NAMALWA (cell line): ENCODE data around the gene ESYT2.

Experiments
- DNase-seq: peaks from one replicate; pipeline ENCODE4 v3.0.0-alpha.2; 2015; ENCODE audit warnings: low spot score

Gene ESYT2

DNA sequence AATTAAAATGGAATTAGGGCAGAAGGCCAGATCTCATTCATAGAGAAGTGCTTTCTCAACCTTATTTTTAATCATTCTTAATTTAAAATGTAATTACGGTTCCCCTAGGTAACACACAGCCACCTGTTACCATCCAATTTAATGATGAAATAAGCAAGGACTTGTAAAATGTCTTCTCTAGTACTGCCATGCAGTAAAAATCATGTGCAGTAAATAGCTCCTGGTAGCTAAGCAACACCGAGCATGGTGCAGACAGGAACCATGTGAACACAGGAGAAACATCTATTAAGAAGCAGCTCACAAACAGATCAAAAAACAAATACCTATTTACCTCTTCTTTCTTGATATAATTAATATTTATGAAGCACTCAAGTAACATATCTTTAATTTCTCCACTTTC, 139.8 kb downstream of the ESYT2 start:
- DNase-seq: no peak

- no peak for DNase-seq
Measured at GRCh38 chr7:158687406-158687805, 141.9 kb downstream of the ESYT2 start.

DNA sequence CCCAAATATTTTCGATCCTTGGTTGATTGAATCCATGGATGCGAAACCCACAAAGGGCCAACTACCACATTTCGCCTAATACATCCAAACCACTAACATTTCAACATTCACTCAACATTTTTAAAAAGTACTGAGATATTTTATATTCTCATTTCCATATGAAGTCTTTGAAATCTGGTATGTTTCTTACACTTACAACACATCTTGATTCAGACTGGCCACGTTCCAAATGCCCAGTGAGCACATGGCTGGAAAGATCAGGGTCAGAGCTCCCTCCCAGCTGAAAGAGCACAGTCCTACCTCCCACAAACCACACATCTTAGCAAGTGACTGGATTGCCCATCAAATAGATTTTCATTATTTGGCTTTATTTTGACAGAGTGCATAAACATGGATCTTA, 143.6 kb downstream of the ESYT2 start:
- DNase-seq: no peak

GRCh38 chr7:158684329-158684728, 145.0 kb downstream of the ESYT2 start:
- DNase-seq: no peak

- DNase-seq: no peak
Measured at GRCh38 chr7:158683541-158683940, 145.8 kb downstream of the ESYT2 start.

DNA sequence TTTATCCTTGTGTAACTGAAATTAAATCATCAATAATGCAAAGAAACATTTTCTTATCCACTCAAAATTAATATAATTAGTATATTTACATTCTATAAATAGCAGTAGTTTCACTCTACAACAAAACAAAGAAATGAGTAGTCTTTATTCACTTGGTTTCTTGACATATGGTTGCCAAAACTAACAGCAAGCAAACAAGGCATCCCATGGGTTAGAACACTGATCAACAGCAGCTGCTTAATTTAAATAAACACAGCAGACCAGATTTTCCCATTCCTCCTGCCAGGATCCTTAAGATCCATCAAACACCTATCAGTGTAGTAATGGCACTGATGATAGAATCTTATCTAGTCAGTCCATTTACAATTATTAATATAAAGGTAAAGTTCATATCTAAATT, 146.9 kb downstream of the ESYT2 start:
- DNase-seq: no peak
